HG02981 (cell line): ENCODE measurements around the gene SHROOM1.

Experiments
- ATAC-seq: cut with Tn5 transposase; IDR thresholded peaks from one replicate; pipeline ENCODE4 v1.9.1; 2021; ENCODE audit warnings: mild to moderate bottlenecking, moderate library complexity; ENCODE audit not compliant: unreplicated experiment

Gene SHROOM1

DNA sequence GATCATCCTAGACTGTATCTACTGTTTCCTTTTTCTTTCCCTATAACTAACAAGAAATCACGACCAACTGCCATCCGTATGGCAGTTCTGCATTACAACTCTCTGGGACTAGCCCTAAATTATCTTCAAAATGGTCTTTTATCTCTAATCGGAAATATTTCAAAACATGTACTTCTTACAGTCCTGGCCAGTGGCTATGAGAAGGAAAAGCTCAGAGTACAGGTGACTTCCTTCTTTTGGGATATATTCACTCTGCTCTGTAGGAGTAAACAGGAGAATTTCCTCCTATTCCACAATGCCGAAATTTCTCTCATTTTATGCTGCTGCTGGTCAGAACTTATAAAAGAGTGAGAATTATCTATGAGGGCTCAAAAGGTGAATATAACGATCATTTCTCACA lies 51.6 kb downstream of the SHROOM1 start:
- ATAC-seq, result no peak

- no peak for ATAC-seq
These were observed 52.3 kb downstream of the SHROOM1 start for GRCh38 chr5:132778129-132778528.

DNA sequence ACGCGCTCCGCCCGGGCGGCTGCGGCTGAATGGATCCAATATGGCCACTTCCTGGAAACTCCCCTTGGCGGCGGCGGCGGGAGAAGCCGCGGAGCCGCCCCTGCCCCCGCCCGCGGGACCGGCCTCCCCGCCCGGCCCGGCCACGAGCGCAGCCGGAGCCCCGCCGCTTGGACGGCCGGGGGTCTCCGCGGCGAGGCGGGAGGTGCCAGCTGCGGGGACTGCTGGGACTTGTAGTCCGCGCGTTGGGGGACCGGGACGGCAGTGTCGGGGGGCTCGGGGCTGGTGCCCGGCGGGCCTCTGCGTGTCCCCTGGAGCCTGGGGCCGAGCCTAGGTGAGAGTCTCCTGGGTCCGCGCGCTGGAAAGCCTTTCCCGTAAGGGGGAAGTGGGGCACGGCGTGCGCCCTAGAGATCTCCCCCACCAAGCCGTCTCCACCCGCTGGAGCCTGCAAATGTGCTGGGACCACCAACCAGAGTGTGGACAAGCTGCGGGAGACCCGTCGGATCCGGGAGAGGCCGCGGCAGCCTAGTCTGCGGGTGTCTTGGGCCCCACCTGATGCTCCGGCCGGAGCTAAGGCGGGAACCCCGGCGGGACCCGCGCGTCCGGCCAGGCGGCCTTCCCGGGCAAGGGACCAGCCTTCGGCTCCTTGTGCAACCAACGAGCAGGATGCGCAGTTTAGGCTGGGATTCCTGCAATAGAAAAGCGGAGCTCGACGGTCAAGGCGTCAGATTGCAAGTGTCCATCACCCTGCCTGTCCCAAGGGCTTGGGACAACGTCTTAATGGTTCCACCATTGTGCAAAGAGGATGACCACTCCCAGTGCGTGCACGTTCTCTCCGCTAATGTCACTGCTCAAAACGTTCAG lies 53.0 kb downstream of the SHROOM1 start, which contains the start of gene SEPTIN8:
Gene SEPTIN8, minus strand, starts transcription at position 31 of the 861 bp plus-strand sequence. CDS start 102 bp downstream, outside the sequence.
- peak; percentile 52 for ATAC-seq

GRCh38 chr5:132776938-132777208 lies 53.6 kb downstream of the SHROOM1 start:
- ATAC-seq, result no peak

DNA sequence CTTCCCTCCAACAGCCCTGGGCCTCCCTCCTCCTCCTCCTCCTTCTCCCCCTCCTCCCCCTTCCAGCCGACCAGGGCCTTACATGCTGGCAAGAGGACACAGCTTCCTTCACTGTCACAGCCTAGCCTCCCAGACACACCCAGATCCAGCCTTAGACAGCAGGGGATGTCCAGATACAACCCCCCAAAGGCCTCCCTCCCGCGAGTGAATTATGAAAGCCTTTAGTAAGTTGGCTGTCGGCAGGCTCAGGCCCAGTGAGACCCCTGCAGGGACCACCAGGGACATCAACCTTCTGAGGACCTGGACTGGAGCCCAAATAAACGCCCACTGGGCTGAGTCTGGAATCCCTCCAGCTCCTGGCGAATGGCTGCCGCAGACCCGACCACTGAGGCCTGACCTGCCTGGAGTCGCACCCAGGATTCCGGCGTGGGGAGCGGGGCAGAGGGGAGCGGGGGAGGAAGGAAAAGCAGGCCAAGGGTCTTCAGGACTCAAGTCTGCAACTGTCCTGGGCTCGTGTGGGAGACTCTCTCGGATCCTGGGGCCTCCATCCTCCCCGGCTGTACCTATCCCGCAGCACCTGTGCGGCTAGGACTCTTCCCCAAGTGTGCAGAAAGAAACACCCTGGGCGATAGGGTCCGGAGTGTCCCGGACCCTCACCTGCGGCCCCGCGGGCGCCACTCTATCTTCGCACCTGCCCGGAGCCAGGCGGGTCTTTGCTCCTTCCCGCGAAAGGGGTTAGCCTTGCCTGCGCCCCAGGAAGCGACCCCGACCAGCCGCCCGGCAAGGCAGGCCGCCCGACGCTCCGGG lies 54.1 kb downstream of the SHROOM1 start:
- peak; percentile 24 for ATAC-seq

GRCh38 chr5:132775476-132775961 lies 54.9 kb downstream of the SHROOM1 start:
- no peak for ATAC-seq

DNA sequence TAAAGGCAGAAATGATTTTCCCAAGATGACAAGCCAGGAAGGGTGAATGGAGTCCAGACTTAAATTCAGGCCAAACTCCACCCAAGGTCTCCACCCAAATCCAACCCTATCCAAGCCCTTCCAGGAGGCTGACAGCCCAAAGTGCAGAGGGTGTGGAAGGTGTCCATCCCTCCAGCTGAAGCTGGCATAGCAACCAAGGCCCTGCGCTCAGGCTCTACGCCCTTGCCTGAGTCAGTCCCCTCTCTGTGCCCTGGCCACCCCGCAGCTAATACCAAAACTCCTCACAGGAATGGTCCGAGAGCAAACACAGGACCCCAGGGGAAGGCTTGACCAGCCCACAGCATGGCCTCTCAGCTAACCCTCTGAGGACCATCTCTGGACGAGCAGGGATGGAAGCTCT lies 55.6 kb downstream of the SHROOM1 start:
- no peak for ATAC-seq

DNA sequence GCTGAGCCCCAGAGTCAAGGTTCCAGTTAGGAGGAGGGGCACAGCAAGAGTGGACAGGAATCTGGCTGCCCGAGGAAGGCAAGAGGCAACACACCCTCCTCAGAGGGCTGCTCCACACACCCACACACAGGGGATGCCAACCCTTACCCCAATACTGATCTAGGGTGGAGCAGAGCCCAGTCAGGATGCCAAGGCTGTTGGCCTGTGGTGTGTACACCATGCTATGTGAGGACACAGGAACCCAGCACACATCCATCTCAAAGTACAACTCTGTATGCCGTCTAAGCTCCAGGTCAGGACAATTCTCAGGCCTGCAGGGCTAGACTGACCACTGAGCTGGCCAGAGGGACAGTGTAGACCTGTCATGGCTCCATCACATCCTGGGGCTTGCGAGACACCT lies 56.0 kb downstream of the SHROOM1 start:
- no peak for ATAC-seq

DNA sequence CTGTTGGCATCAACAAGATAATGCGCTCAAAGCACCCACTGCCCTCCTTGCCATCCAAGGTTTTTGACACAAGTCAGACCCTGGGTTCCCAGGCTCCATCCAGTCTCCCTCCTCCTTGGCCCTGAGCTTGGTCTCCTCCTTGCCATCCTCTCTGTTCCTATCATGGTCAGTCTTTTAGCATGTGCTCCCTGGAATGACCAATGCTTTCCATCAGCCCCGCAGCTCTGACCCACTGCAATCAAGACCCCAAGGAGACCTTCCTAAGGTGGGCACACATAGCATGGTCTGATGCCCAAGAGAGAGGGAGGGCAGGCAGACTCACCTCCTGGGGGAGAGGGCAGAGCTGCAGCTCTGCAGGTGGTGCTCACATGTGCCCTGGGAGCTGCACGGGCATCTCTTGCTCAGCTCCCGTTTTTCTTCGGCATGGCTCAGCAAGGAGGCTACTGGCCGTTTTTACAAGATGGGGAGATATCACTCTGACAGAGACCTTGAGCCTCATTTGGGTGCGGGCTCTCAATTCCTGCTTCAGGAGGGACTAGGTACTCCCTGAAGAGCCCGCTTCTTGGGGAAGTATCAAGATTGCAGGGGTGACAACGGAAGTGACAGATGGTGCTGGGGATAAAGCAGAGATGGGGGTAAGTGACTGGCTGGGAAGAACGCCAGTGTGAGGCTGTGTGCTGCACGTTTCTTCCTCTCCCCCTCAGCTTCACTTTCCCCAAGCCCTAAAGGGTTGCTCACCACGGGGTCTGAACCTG lies 56.7 kb downstream of the SHROOM1 start:
- no peak for ATAC-seq

- ATAC-seq, result no peak
These were observed 57.3 kb downstream of the SHROOM1 start for GRCh38 chr5:132773114-132773513.

GRCh38 chr5:132772291-132773070 lies 58.0 kb downstream of the SHROOM1 start:
- no peak for ATAC-seq
